DMS153 (cell line): ENCODE data around the gene SHC3.

Source experiments
- DNase-seq: peaks from one replicate; lab custom pipeline; 2025; lab: John Stamatoyannopoulos, UW

The SHC3 gene

DNA sequence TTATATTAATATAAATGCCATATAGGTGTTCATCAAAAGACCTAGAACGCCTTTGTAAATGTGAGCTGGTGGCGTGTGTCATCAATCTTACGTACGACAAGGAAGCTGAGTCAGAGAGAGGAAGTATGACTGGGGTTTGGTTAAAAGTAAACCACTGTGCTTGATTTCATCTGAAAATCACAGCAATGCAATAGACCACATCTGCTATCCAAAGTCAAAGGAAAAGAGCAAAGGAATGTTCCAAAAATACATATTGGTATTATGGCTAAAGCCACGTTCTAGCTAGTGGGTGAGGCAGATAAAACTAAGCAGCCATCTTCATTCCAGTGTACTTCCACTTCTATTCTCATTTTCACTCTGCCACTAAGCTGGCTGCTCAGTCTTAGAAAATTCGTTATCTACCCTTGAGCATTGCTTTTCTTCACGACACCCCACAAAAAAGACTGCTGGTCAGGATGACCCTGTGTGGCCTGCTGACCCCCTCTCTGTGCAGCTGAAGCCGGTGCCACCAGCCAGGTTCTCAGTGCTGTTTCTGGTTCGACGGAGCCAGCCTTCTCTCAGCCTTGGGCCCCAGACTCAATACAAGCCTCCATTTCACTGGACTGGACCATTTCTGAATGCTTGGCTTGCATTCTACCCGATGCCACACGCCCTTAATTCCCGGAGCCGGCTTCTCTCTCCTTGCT, 23.8 kb downstream of the SHC3 start:
- no peak for DNase-seq

- no peak for DNase-seq
Observed at GRCh38 chr9:89154218-89154617, 24.4 kb downstream of the SHC3 start.

GRCh38 chr9:89153232-89154017, 25.2 kb downstream of the SHC3 start:
- no peak for DNase-seq

DNA sequence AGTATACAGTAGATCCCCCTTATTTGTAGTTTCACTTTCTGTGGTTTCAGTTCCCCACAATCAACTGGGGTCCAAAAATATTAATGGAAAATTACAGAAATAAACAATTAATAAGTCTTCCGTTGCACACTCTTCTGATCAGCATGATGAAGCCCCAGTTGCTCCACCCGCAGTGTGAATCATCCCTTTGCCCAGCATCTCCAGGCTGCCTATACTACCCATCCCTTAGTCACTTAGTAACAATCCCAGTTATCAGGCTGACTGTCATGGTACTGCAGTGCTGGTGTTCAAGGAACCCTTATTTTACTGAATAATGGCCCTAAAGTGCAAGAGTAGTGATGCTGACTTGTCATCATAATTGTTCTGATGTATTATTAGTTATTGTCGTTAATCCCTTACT, 28.9 kb downstream of the SHC3 start:
- no peak for DNase-seq

DNA sequence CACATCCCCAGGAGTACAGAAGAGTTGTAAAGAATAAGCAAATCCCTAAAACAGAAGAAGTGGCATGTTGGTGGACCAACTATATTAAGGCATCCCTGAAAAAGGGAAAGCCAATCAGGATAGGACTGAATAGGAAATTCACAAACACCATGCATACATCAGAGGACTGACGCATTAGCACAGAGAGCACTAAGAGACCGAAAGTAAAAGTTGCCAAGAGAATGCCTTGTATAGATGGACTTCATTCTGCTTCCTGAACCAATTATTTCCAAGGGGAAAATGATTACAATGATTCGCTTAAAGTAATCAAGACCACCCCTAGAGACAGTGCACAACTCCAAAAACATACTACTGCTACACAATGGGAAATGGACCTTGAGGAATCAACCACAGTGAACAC, 33.5 kb downstream of the SHC3 start:
- no peak for DNase-seq

DNA sequence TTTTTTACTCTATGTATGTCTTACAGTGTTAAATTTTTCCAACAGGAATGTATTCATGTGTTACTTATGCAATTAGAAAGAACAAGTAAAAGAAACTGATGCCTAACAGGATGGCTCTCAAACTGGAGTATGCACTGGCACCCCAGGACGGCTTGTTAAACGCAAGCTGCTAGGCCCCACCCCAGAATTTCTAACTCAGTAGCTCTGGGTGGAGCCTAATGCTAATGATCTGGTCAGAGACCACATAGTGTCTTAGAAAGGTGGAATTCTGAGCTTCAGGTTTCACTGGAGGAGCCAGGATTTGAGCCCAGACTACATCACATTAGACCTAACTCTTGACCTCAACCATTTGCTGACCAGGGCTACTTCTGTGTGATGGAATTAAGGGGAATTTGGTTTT, 34.4 kb downstream of the SHC3 start:
- DNase-seq = no peak

- DNase-seq = no peak
Observed at GRCh38 chr9:89143266-89143665, 35.4 kb downstream of the SHC3 start.

DNA sequence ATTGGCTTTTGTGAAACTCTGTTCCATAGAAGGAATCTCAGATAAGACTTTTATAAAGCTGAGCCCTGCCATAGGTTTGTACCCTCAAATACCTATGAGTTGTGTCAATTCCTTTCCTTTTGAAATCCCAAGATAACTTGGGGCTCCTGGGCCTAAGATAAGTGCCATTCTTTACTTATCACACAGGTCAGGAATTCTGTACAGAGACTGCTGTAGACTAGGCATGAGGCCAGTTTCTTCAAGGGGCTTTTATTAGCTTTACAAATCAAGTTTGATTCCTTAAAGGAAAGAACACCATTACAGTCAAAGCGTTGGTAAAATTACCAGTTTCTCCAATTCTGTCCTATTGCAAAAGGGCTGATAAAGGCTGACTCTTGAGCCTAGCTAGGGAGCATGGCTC, 39.2 kb downstream of the SHC3 start:
- no peak for DNase-seq

GRCh38 chr9:89138463-89139390, 39.9 kb downstream of the SHC3 start:
- no peak for DNase-seq

GRCh38 chr9:89137542-89138462, 40.8 kb downstream of the SHC3 start:
- no peak for DNase-seq

- no peak for DNase-seq
Observed at GRCh38 chr9:89135591-89136166, 42.9 kb downstream of the SHC3 start.

DNA sequence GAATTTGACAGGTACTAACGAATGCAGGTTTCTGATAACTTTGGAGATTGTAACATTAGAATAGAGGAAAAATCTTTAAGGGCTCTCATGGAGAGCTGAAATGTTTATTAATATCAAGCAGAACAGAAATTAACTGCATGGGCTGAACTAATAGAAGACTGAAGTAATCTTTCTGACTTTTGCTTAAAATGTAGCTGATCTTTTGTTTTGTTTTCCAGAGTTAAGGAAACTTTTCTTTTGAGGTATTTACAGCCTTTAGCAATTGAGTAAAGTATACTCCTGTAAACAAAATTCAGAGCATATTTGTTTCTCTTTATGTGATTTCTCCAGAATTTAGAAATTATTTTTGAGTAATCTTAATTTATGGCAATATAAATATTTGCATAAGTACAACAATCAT, 43.9 kb downstream of the SHC3 start:
- no peak for DNase-seq

GRCh38 chr9:89122949-89123348, 55.7 kb downstream of the SHC3 start:
- DNase-seq = no peak

DNA sequence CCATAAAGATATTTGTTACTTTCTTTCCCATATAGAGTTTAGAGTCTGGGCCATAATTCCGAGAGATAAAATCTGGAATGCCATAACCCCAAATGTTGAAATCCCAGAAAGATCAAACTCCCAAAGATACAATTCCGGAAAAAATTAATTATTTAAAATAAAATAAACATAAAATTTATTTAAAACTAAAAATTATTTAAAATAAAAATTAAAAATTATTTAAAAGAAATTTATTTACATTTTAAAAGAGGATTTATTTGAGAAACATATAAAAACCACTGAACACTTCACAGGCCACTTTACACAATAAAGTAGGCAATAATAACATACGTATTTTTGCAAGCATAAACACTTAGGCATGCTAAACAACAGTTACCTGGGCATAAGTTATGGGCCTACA, 57.9 kb downstream of the SHC3 start:
- no peak for DNase-seq

DNA sequence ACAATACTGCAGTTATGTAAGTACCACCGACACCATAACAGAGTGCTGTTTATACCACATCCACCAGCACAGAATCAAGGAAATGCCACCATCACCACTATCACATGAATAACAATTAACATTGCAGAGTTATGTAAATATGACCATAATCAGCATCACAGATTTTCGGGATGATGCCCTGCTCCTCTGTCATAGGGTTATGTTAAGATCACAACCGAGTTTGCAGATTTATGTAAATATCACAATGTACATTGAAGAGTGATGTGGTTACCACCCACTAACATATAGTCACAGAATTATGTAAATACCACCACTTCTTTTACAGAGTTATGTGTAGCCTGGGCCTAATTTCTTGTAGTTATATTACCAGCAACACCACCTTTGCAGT, 61.8 kb downstream of the SHC3 start:
- DNase-seq = no peak

DNA sequence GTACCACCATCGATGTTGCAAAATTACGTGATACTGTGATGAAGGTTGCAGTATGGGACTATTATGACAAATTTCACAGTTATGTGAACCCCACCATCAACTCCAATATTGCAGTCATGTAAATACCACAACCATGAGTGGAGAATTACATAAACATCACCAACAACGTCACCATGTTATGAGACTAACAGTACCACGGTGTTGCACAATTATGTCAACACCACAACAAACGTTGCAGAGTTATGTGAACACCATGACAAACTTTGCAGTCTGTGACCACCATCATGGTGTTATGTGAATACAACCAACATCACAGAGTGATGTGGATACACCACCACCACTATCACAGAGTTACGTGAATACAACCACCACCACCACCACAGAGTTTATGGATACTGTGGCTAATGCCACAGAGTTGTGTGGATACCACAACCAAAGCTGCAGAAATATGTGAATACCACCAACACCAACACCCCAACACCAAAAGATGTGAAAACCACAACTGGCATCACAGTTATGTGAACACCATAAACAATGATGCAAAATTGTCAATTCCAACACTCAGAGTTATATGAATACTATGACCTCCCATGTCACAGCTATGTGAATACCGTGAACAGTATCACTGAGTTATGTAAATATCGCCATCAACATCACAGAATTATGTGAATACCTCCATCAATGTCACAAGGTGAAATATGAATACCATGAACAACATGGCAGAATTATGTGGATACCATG, 62.4 kb downstream of the SHC3 start:
- DNase-seq = no peak

- no peak for DNase-seq
Observed at GRCh38 chr9:89115426-89115825, 63.2 kb downstream of the SHC3 start.

- DNase-seq = no peak
Observed at GRCh38 chr9:89114741-89115140, 63.9 kb downstream of the SHC3 start.

DNA sequence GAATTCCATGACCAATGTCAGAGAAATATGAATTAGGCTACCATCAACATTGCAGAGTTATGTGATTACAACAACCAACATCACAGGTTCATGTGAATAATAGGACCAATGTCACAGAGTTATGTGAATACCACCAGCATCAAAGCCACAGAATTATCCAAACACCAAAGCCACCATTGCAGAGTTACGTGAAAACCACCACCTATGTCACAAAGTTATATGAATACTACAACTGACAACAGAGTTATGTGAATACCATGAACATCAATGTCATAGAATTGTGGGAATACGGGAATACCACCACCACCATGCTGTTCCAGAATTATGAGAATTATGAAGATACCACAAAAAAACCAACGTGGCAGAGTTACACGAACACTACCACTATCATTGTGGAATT, 64.8 kb downstream of the SHC3 start:
- no peak for DNase-seq

GRCh38 chr9:89112243-89112642, 66.4 kb downstream of the SHC3 start:
- no peak for DNase-seq

DNA sequence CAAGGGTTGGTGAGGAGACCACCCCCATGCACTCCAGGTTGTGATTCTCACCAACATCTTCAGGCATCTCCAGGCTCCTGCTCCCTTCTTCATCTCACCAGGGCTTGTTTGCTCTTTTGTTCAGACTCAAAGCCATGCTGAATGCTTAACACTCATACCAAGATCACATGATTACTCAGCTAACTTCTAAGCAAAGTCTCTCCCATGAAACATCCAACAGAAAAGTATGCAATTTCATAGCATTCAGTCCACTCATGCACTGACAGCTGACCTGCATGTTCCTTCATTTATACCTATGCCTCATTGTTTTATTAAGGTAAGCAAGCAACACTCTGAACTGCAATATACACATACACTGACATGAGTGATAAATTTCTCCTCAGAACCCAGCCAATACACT, 69.0 kb downstream of the SHC3 start:
- no peak for DNase-seq
